Neural cell (in vitro differentiated cells): ENCODE data around the gene MTTP.

Experiments used
- EP300 ChIP-seq: fragments of 450-650 bp; conservative IDR thresholded peaks from 2 replicates; pipeline ENCODE4 v1.6.1; 2014; ENCODE audit warnings: antibody characterized with exemption, mild to moderate bottlenecking, moderate library complexity; ENCODE audit not compliant: poor library complexity, severe bottlenecking
- EZH2 ChIP-seq: fragments of 200-600, 300-800 bp; shearing (Covaris generic), sonication (generic); IDR thresholded peaks from 2 replicates; pipeline ENCODE4 v1.6.1; 2014; ENCODE audit warnings: antibody characterized with exemption, low read length, borderline replicate concordance, mild to moderate bottlenecking; ENCODE audit not compliant: insufficient read depth, poor library complexity, severe bottlenecking
- POLR2AphosphoS5 ChIP-seq: IDR thresholded peaks from 2 replicates; pipeline ENCODE4 v1.6.1; 2012
- REST ChIP-seq: IDR thresholded peaks from 2 replicates; pipeline ENCODE4 v1.6.1; 2012; ENCODE audit warnings: borderline replicate concordance
- SMC3 ChIP-seq: fragments of 450-650 bp; conservative IDR thresholded peaks from 2 replicates; pipeline ENCODE4 v1.6.1; 2014; ENCODE audit warnings: antibody characterized with exemption, mild to moderate bottlenecking, moderate library complexity; ENCODE audit not compliant: poor library complexity
- TF ChIP-seq, protein P1 (sequence below): fragments of 450-650 bp; IDR thresholded peaks from 2 replicates; pipeline ENCODE4 v1.5.1; 2014; ENCODE audit warnings: antibody characterized with exemption, mild to moderate bottlenecking, moderate library complexity; ENCODE audit not compliant: poor library complexity, severe bottlenecking

GRCh38 chr4:99612281-99612680, 37.7 kb downstream of the MTTP start:
- TF ChIP-seq, protein P1, sequence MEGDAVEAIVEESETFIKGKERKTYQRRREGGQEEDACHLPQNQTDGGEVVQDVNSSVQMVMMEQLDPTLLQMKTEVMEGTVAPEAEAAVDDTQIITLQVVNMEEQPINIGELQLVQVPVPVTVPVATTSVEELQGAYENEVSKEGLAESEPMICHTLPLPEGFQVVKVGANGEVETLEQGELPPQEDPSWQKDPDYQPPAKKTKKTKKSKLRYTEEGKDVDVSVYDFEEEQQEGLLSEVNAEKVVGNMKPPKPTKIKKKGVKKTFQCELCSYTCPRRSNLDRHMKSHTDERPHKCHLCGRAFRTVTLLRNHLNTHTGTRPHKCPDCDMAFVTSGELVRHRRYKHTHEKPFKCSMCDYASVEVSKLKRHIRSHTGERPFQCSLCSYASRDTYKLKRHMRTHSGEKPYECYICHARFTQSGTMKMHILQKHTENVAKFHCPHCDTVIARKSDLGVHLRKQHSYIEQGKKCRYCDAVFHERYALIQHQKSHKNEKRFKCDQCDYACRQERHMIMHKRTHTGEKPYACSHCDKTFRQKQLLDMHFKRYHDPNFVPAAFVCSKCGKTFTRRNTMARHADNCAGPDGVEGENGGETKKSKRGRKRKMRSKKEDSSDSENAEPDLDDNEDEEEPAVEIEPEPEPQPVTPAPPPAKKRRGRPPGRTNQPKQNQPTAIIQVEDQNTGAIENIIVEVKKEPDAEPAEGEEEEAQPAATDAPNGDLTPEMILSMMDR, result no peak
- TF ChIP-seq EZH2 (no peak), EP300 (no peak), SMC3 (no peak), REST (no peak), POLR2AphosphoS5 (no peak)
